ENCODE results near the gene ABCB8. TPM values are rescaled to one million over a fixed set of nuclear protein-coding genes. Genes with fewer than 3 reads are reported as not detected.
A peak's percentile ranks its signal among the peaks of the same experiment; 100 is the strongest.

Gene ABCB8
- total and polyA plus RNA-seq, 9 of the 15 experiments (the other 6 are each of a cell fraction or from before 2014, with no cell fraction given) = 7.6 to 106 (median 36.3) TPM

DNA sequence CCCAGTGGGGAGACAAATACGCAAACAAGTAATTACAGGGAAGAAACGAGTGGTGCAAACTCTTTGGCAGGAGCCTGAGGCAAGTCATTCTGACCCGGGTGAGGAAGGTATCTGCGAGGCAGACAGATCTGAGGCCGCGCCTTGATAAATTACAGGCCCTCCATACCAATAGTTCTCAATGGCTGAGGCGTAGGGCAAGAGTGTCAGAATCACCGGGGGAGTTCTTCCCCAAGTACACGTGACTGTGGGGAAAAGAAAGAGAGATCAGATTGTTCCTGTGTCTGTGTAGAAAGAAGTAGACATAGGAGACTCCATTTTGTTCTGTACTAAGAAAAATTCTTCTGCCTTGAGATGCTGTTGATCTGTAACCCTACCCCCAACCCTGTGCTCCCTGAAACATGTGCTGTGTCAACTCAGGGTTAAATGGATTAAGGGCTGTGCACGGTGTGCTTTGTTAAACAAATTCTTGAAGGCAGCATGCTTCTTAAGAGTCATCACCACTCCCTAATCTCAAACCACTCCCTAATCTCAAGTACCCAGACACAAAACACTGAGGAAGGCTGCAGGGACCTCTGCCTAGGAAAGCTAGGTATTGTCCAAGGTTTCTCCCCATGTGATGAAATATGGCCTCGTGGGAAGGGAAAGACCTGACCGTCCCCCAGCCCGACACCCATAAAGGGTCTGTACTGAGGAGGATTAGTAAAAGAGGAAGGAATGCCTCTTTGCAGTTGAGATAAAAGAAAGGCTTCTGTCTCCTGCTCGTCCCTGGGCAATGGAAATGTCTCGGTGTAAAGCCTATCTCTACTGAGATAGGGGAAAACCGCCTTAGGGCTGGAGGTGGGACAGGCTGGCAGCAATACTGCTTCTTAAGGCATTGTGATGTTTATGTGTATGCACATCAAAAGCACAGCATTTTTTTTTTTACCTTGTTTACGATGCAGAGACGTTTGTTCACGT is 1.2 kb upstream of the ABCB8 start (continued):
- peak; percentile 86 for TF ChIP-seq ATF4 (CRISPR knock-in tag; IDR thresholded peaks at IDR 0.05)
- peak; percentile 41; the same call in 1 of the 2 replicates for TF ChIP-seq PML (IDR thresholded peaks at IDR 0.05; ENCODE audit: low read length)
- TF ChIP-seq ZNF239 (CRISPR knock-in tag; IDR thresholded peaks at IDR 0.05) = peak; percentile 85
- TF ChIP-seq MAFF (IDR thresholded peaks at IDR 0.05; ENCODE audit: low read length) = peak; percentile 7; the same call in 1 of the 2 replicates
- peak; percentile 76; the same call in 1 of the 2 replicates for TF ChIP-seq NFXL1 (CRISPR knock-in tag; IDR thresholded peaks at IDR 0.05)
- TF ChIP-seq, protein P1, sequence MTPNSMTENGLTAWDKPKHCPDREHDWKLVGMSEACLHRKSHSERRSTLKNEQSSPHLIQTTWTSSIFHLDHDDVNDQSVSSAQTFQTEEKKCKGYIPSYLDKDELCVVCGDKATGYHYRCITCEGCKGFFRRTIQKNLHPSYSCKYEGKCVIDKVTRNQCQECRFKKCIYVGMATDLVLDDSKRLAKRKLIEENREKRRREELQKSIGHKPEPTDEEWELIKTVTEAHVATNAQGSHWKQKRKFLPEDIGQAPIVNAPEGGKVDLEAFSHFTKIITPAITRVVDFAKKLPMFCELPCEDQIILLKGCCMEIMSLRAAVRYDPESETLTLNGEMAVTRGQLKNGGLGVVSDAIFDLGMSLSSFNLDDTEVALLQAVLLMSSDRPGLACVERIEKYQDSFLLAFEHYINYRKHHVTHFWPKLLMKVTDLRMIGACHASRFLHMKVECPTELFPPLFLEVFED (CRISPR knock-in tag; conservative IDR thresholded peaks at IDR 0.05) = 0 out of 2 replicates have a peak, but pooled peaks have one; percentile 62
- TF ChIP-seq HIVEP1 (CRISPR knock-in tag; IDR thresholded peaks at IDR 0.05) = peak; percentile 94
- peak; percentile 39; the same call in 1 of the 2 replicates for TF ChIP-seq NR2C1 (IDR thresholded peaks at IDR 0.05)
- peak; percentile 88 for TF ChIP-seq NR2C1 (tag; IDR thresholded peaks at IDR 0.05)
- TF ChIP-seq GTF2E2 (tag; IDR thresholded peaks at IDR 0.05) = peak; percentile 64; the same call in 1 of the 2 replicates
- peak; percentile 90 for TF ChIP-seq CBFA2T3 (IDR thresholded peaks at IDR 0.05)
- TF ChIP-seq IFI16 (CRISPR knock-in tag; IDR thresholded peaks at IDR 0.05) = peak; percentile 89; the same call in 1 of the 2 replicates
- 0 out of 2 replicates have a peak, but pooled peaks have one; percentile 50 for TF ChIP-seq ZNF77 (CRISPR knock-in tag; IDR thresholded peaks at IDR 0.05)
- TF ChIP-seq, protein P2, sequence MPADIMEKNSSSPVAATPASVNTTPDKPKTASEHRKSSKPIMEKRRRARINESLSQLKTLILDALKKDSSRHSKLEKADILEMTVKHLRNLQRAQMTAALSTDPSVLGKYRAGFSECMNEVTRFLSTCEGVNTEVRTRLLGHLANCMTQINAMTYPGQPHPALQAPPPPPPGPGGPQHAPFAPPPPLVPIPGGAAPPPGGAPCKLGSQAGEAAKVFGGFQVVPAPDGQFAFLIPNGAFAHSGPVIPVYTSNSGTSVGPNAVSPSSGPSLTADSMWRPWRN (IDR thresholded peaks at IDR 0.05; ENCODE audit: low read depth) = peak; percentile 55
- TF ChIP-seq TAL1 (IDR thresholded peaks at IDR 0.05) = peak; percentile 80
- TF ChIP-seq ZSCAN32 (CRISPR knock-in tag; IDR thresholded peaks at IDR 0.05) = peak; percentile 14; the same call in 1 of the 2 replicates
- peak; percentile 81 for TF ChIP-seq TEAD2 (tag; IDR thresholded peaks at IDR 0.05)
- TF ChIP-seq, protein P3, sequence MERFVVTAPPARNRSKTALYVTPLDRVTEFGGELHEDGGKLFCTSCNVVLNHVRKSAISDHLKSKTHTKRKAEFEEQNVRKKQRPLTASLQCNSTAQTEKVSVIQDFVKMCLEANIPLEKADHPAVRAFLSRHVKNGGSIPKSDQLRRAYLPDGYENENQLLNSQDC (CRISPR knock-in tag; IDR thresholded peaks at IDR 0.05) = 0 out of 2 replicates have a peak, but pooled peaks have one; percentile 20
- peak; percentile 84 for TF ChIP-seq ZBTB34 (CRISPR knock-in tag; IDR thresholded peaks at IDR 0.05)
- TF ChIP-seq ZNF134 (CRISPR knock-in tag; conservative IDR thresholded peaks at IDR 0.05) = peak; percentile 83
- TF ChIP-seq KLF6 (CRISPR knock-in tag; IDR thresholded peaks at IDR 0.05; ENCODE audit: borderline replicate concordance) = peak; percentile 96
- TF ChIP-seq HDAC8 (tag; IDR thresholded peaks at IDR 0.05) = peak; percentile 95
- TF ChIP-seq ZNF444 (CRISPR knock-in tag; IDR thresholded peaks at IDR 0.05) = peak; percentile 69; the same call in 1 of the 2 replicates
- TF ChIP-seq, protein P4, sequence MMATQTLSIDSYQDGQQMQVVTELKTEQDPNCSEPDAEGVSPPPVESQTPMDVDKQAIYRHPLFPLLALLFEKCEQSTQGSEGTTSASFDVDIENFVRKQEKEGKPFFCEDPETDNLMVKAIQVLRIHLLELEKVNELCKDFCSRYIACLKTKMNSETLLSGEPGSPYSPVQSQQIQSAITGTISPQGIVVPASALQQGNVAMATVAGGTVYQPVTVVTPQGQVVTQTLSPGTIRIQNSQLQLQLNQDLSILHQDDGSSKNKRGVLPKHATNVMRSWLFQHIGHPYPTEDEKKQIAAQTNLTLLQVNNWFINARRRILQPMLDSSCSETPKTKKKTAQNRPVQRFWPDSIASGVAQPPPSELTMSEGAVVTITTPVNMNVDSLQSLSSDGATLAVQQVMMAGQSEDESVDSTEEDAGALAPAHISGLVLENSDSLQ (IDR thresholded peaks at IDR 0.05) = 0 out of 2 replicates have a peak, but pooled peaks have one; percentile 4

Data from K562 (cell line).